ENCODE measurements around the gene MUC15. TPM values are rescaled to one million over a fixed set of nuclear protein-coding genes. Genes with fewer than 3 reads are reported as not detected.
A peak's percentile ranks its signal among the peaks of the same experiment; 100 is the strongest.

Gene MUC15
- total and polyA plus RNA-seq, 10 of the 15 experiments (the other 5 are each of a cell fraction or from before 2014, with no cell fraction given): 0.03 to 0.86 (median 0.09) TPM; not detected in 6

DNA sequence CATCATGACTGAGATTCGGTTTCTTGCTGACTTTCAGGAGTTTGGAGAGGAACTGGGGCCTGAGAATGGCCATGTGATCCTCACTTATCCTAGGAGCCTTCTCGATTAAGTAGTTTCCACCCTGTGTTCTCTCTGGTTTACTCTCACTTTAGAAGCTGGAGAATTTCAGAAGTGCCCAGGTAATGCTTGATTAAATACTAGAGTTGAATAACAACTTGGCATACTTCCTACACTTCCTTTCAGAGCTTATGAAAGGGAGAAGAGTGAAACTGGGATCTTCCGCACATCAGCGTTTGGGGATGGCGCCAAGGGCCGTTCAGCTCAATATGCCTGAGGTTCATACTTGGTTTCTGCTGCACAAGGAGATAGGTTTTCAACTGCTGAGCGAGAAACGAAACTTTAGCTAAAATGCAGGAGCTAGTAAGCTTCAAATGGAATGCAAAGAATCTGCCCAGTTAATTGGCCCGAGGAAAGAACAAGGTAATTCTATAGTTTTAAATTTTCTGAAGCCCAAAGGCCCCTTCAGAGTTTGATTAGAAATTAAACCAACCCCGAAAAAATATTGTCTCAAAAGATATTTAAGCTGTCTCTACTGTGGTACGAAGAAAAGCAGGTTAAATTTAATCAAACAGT is 823 bp upstream of the MUC15 start:
- no peak for FAIRE-seq
- no peaks in the 10 kb centered on the region for H3K79me2 ChIP-seq (ENCODE audit: control insufficient read depth, insufficient read depth, low read length)
- no peak overlapping the region for H2AFZ ChIP-seq (ENCODE audit: control insufficient read depth, low read depth, low read length)
- H3K4me2 ChIP-seq (ENCODE audit: control insufficient read depth, insufficient read depth): no peak overlapping the region
- peak; percentile 17; the same call in 2 of the 3 replicates for ATAC-seq
- H3K4me3 ChIP-seq: no peak overlapping the region
- TF ChIP-seq CEBPB (IDR thresholded peaks at IDR 0.05; ENCODE audit: borderline replicate concordance in 1 of 2, low read depth in 2 of 2, low read length in 2 of 2): no peak
- TF ChIP-seq, protein P1, sequence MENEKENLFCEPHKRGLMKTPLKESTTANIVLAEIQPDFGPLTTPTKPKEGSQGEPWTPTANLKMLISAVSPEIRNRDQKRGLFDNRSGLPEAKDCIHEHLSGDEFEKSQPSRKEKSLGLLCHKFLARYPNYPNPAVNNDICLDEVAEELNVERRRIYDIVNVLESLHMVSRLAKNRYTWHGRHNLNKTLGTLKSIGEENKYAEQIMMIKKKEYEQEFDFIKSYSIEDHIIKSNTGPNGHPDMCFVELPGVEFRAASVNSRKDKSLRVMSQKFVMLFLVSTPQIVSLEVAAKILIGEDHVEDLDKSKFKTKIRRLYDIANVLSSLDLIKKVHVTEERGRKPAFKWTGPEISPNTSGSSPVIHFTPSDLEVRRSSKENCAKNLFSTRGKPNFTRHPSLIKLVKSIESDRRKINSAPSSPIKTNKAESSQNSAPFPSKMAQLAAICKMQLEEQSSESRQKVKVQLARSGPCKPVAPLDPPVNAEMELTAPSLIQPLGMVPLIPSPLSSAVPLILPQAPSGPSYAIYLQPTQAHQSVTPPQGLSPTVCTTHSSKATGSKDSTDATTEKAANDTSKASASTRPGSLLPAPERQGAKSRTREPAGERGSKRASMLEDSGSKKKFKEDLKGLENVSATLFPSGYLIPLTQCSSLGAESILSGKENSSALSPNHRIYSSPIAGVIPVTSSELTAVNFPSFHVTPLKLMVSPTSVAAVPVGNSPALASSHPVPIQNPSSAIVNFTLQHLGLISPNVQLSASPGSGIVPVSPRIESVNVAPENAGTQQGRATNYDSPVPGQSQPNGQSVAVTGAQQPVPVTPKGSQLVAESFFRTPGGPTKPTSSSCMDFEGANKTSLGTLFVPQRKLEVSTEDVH (IDR thresholded peaks at IDR 0.05; ENCODE audit: low read depth, partially characterized antibody): no peak
- no peaks in the 10 kb centered on the region for H4K20me1 ChIP-seq (ENCODE audit: control insufficient read depth, insufficient read depth)
- SMC1A ChIA-PET (ENCODE audit: uncharacterized antibody, unreplicated experiment): interaction anchor here (0.8 to 3.3 kb wide), 12 partner anchors 9 to 78 kb away, joined by 3 to 16 read pairs (median 4); no protein-coding TSS in a partner anchor
- in situ Hi-C loops (cut with MboI) (no loop called here), intact Hi-C loops (cut with micrococcal nuclease; ENCODE audit: unreplicated experiment) (no loop called here)
- CTCF ChIA-PET: interaction anchor here (0.8 to 3.5 kb wide), 5 partner anchors 9 to 77 kb away, joined by 3 to 15 read pairs (median 3); no protein-coding TSS in a partner anchor
- RAD21 ChIA-PET (ENCODE audit: unreplicated experiment): interaction anchor here (1.0 to 2.4 kb wide), 5 partner anchors 12 to 58 kb away, joined by 3 to 7 read pairs (median 5); no protein-coding TSS in a partner anchor
- no peak overlapping the region for H3K27ac ChIP-seq (ENCODE audit: control insufficient read depth, insufficient read depth)
- H3K4me1 ChIP-seq (ENCODE audit: control insufficient read depth, insufficient read depth, low read length): no peaks in the 10 kb centered on the region
- no peaks in the 10 kb centered on the region; a peak in 1 of 4 replicates for H3K27me3 ChIP-seq (replicated peaks in 1 of 2; ENCODE audit: control insufficient read depth in 2 of 2, insufficient read depth in 2 of 2, low read length in 1 of 2)
- H3K36me3 ChIP-seq (ENCODE audit: control insufficient read depth in 2 of 2, insufficient read depth in 2 of 2, low read length in 1 of 2): no peaks in the 10 kb centered on the region
- POLR2A ChIA-PET: interaction anchor here (0.6 to 3.8 kb wide), 6 partner anchors 12 to 61 kb away, joined by 3 to 12 read pairs (median 3); no protein-coding TSS in a partner anchor
- H3K9ac ChIP-seq (ENCODE audit: control insufficient read depth, insufficient read depth, low read length): no peak overlapping the region
- BruUV-seq (replicated peaks): no TSS peak
- 53% methylated on average over 11 of the region's 11 CpGs for WGBS (ENCODE audit: insufficient coverage, insufficient replicate concordance, low lambda C conversion rate, missing lambda C conversion rate)
- DNase-seq (ENCODE audit: low read depth, low spot score): no peak
- H3K9me3 ChIP-seq (replicated peaks; ENCODE audit: control insufficient read depth, insufficient read depth, low read length): no peaks in the 10 kb centered on the region
